ENCODE data around the gene CDH23.

DNA sequence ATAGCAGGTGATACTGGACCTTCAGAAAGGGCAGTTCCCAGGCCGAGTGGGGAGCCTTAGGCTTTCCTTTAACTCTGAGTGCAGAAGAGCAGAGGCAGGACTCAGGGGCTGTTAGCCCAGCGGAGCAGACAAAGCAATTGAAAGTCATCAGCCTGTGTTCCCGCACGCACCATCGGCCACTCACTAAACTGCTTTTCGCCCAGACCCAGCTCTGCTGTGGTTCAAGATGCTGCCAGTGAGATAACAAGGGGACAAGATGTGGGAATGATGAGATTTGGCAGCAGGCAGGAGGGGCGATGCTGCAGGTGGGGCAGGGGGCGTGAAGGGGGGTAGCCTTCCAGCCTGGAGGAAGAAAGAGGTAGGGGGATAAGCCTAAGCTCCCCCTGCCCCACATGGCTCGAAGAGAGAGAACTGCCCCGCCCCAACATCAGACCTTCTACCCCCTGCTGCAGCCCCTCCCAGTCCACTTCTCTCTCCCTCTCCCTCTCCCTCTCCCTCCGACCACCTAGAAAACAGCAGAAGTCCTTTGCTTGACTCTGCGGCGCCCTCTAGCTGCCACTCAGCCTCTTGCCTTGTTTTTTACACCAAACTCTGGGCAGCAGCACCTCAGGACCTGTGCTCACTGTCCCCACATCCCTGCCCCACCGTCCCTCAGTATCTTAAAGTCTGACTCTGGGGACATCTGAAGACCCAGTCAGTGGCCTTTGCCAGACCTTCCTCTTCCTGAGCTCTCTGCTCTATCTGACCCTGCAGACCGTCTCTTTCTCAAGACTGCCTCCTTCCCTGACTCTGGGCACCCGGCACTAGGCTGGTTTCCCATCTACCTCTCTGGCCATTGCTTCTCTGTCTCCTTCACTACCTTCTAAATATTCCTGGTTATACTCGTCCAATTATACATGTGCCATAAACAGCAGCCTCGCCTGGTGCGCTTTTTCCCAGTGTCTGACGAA is 212.4 kb downstream of the CDH23 start:
- TF ChIP-seq EZH2 (IDR thresholded peaks at IDR 0.05; ENCODE audit: borderline replicate concordance, insufficient read depth, low read length, poor library complexity, severe bottlenecking): no peak
- no peak for TF ChIP-seq POLR2AphosphoS5 (IDR thresholded peaks at IDR 0.05)
- TF ChIP-seq, protein P1, sequence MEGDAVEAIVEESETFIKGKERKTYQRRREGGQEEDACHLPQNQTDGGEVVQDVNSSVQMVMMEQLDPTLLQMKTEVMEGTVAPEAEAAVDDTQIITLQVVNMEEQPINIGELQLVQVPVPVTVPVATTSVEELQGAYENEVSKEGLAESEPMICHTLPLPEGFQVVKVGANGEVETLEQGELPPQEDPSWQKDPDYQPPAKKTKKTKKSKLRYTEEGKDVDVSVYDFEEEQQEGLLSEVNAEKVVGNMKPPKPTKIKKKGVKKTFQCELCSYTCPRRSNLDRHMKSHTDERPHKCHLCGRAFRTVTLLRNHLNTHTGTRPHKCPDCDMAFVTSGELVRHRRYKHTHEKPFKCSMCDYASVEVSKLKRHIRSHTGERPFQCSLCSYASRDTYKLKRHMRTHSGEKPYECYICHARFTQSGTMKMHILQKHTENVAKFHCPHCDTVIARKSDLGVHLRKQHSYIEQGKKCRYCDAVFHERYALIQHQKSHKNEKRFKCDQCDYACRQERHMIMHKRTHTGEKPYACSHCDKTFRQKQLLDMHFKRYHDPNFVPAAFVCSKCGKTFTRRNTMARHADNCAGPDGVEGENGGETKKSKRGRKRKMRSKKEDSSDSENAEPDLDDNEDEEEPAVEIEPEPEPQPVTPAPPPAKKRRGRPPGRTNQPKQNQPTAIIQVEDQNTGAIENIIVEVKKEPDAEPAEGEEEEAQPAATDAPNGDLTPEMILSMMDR (IDR thresholded peaks at IDR 0.05; ENCODE audit: poor library complexity, severe bottlenecking): peak; percentile 91
- TF ChIP-seq, protein P2, sequence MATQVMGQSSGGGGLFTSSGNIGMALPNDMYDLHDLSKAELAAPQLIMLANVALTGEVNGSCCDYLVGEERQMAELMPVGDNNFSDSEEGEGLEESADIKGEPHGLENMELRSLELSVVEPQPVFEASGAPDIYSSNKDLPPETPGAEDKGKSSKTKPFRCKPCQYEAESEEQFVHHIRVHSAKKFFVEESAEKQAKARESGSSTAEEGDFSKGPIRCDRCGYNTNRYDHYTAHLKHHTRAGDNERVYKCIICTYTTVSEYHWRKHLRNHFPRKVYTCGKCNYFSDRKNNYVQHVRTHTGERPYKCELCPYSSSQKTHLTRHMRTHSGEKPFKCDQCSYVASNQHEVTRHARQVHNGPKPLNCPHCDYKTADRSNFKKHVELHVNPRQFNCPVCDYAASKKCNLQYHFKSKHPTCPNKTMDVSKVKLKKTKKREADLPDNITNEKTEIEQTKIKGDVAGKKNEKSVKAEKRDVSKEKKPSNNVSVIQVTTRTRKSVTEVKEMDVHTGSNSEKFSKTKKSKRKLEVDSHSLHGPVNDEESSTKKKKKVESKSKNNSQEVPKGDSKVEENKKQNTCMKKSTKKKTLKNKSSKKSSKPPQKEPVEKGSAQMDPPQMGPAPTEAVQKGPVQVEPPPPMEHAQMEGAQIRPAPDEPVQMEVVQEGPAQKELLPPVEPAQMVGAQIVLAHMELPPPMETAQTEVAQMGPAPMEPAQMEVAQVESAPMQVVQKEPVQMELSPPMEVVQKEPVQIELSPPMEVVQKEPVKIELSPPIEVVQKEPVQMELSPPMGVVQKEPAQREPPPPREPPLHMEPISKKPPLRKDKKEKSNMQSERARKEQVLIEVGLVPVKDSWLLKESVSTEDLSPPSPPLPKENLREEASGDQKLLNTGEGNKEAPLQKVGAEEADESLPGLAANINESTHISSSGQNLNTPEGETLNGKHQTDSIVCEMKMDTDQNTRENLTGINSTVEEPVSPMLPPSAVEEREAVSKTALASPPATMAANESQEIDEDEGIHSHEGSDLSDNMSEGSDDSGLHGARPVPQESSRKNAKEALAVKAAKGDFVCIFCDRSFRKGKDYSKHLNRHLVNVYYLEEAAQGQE (IDR thresholded peaks at IDR 0.05; ENCODE audit: borderline replicate concordance): no peak
- TF ChIP-seq RAD21 (conservative IDR thresholded peaks at IDR 0.05): peak; percentile 87
- TF ChIP-seq MXI1 (conservative IDR thresholded peaks at IDR 0.05; ENCODE audit: poor library complexity, severe bottlenecking): no peak
- TF ChIP-seq EP300 (conservative IDR thresholded peaks at IDR 0.05; ENCODE audit: poor library complexity, severe bottlenecking): no peak
- peak; percentile 90 for TF ChIP-seq SMC3 (conservative IDR thresholded peaks at IDR 0.05; ENCODE audit: poor library complexity)
- no peak for TF ChIP-seq TAF1 (IDR thresholded peaks at IDR 0.05; ENCODE audit: low read depth)

Measured in neural cell (in vitro differentiated cells).